Activated CD4-positive, alpha-beta T cell treated with anti-CD3 and anti-CD28 coated beads, Interleukin-2, amount 50 U/mL, for 24 hours (primary cell): ENCODE measurements around the gene KCNK17.
A peak's percentile ranks its signal among the peaks of the same experiment; 100 is the strongest.
"Not testable (repeated sequence)": the region's sequence is repeated elsewhere in the genome, so short reads cannot be mapped to it uniquely, and the experiment has no call there.

Experiments used
- DNase-seq, 2 donors: peaks; one replicate each; pipeline ENCODE4 v3.0.0-alpha.2; 2020; ENCODE audit warnings: low read depth in 1 of 2, low spot score in 1 of 2

The KCNK17 gene

GRCh38 chr6:39302669-39303424 is 11.4 kb downstream of the KCNK17 start:
- DNase-seq = peak; percentile 80 to 83

GRCh38 chr6:39302011-39302410 is 12.2 kb downstream of the KCNK17 start:
- DNase-seq = no peak

- no peak for DNase-seq
These were observed 12.6 kb downstream of the KCNK17 start for GRCh38 chr6:39301606-39302005.

- DNase-seq = no peak
These were observed 13.5 kb downstream of the KCNK17 start for GRCh38 chr6:39300739-39301138.

GRCh38 chr6:39298061-39298460 is 16.2 kb downstream of the KCNK17 start:
- no peak for DNase-seq

GRCh38 chr6:39296745-39297640 is 17.2 kb downstream of the KCNK17 start:
- no peak for DNase-seq

GRCh38 chr6:39295611-39296011 is 18.6 kb downstream of the KCNK17 start:
- no peak for DNase-seq

GRCh38 chr6:39294899-39295298 is 19.3 kb downstream of the KCNK17 start:
- no peak for DNase-seq

GRCh38 chr6:39294133-39294532 is 20.1 kb downstream of the KCNK17 start:
- DNase-seq = no peak

- no peak for DNase-seq
These were observed 21.6 kb downstream of the KCNK17 start for GRCh38 chr6:39292637-39293036.

GRCh38 chr6:39289490-39289889 is 24.7 kb downstream of the KCNK17 start:
- DNase-seq = no peak

- DNase-seq = no peak
These were observed 26.6 kb downstream of the KCNK17 start for GRCh38 chr6:39287601-39288000.

GRCh38 chr6:39286596-39286995 is 27.6 kb downstream of the KCNK17 start:
- DNase-seq = not testable (repeated sequence)

- no peak for DNase-seq
These were observed 31.4 kb downstream of the KCNK17 start for GRCh38 chr6:39282774-39283173.

- no peak for DNase-seq
These were observed 32.8 kb downstream of the KCNK17 start for GRCh38 chr6:39281312-39281980.

- DNase-seq = no peak
These were observed 33.9 kb downstream of the KCNK17 start for GRCh38 chr6:39280247-39280731.

- DNase-seq = no peak
These were observed 34.7 kb downstream of the KCNK17 start for GRCh38 chr6:39279539-39279938.

- no peak for DNase-seq
These were observed 37.7 kb downstream of the KCNK17 start for GRCh38 chr6:39276379-39276995.

- DNase-seq = no peak
These were observed 39.3 kb downstream of the KCNK17 start for GRCh38 chr6:39274903-39275302.

- DNase-seq = no peak
These were observed 39.7 kb downstream of the KCNK17 start for GRCh38 chr6:39274471-39274870.

GRCh38 chr6:39273406-39273821 is 40.8 kb downstream of the KCNK17 start:
- DNase-seq = no peak
